H1 (cell line): ENCODE measurements around the gene RPS6KA2. TPM values are rescaled to one million over a fixed set of nuclear protein-coding genes. Genes with fewer than 3 reads are reported as not detected.

Experiments used
- CTCF ChIA-PET: fragments of 300-600 bp; sonication (Branson Sonifier 250); formaldehyde crosslinking; loops from one replicate; lab custom pipeline; 2021; ENCODE audit not compliant: partially characterized antibody; lab: Charles Lee
- POLR2A ChIA-PET: fragments of 300-600 bp; sonication (Branson Sonifier 250); formaldehyde crosslinking; loops from one replicate; lab custom pipeline; 2021; ENCODE audit warnings: inconsistent platforms; ENCODE audit not compliant: partially characterized antibody; lab: Charles Lee
- DNase-seq, 2 experiments: peaks; one replicate each; pipeline versions ENCODE4 v3.0.0 to v3.0.0-alpha.2; 2010 to 2022; ENCODE audit warnings: low spot score in 2 of 2, low read depth in 1 of 2, mixed read lengths in 1 of 2
- FAIRE-seq: peaks from 2 replicates; lab custom pipeline; 2011; peaks lifted over from hg19 to GRCh38; lab: Jason Lieb, UNC
- H2AFZ ChIP-seq: 2 replicates; pipeline ENCODE4 v1.8.1; 2012; ENCODE audit warnings: low read length, inconsistent platforms
- H2AK5ac ChIP-seq: 2 replicates; pipeline ENCODE4 v1.6.1; 2013; ENCODE audit warnings: low read depth, low read length
- H2BK120ac ChIP-seq: replicated peaks from 2 replicates; pipeline ENCODE3; 2013; ENCODE audit warnings: low read depth, low read length, inconsistent platforms
- H2BK12ac ChIP-seq: 2 replicates; pipeline ENCODE4 v1.6.1; 2013; ENCODE audit warnings: low read depth, low read length
- H2BK15ac ChIP-seq: 2 replicates; pipeline ENCODE4 v1.6.1; 2013; ENCODE audit warnings: low read length
- H2BK20ac ChIP-seq: 2 replicates; pipeline ENCODE4 v1.6.1; 2013; ENCODE audit warnings: low read length
- H2BK5ac ChIP-seq: 2 replicates; pipeline ENCODE4 v1.6.1; 2013; ENCODE audit warnings: low read depth, low read length
- H3K14ac ChIP-seq: 2 replicates; pipeline ENCODE4 v1.6.1; 2013; ENCODE audit warnings: inconsistent platforms; ENCODE audit not compliant: insufficient read length
- H3K18ac ChIP-seq: 2 replicates; pipeline ENCODE4 v1.6.1; 2013; ENCODE audit warnings: low read length; ENCODE audit errors: extremely low read depth
- H3K23ac ChIP-seq: 2 replicates; pipeline ENCODE4 v1.6.1; 2013; ENCODE audit warnings: inconsistent platforms; ENCODE audit not compliant: insufficient read length
- H3K23me2 ChIP-seq: 2 replicates; pipeline ENCODE4 v1.6.1; 2013; ENCODE audit warnings: low read depth, low read length
- H3K27ac ChIP-seq: 2 replicates; pipeline ENCODE4 v1.6.1; 2011; ENCODE audit warnings: low read depth, low read length, inconsistent platforms
- H3K27me3 ChIP-seq, 4 experiments: replicated peaks in 1 of 4; 1 replicate in 1 of 4; 2 replicates in 3 of 4; pipeline versions ENCODE4 v1.6.1 to v1.8.1; 2011 to 2013; ENCODE audit warnings: low read length in 3 of 4, mild to moderate bottlenecking in 3 of 4, inconsistent platforms in 2 of 4, mixed read lengths in 2 of 4, moderate library complexity in 1 of 4; ENCODE audit not compliant: control insufficient read depth in 3 of 4, insufficient read depth in 3 of 4; ENCODE audit errors: extremely low read depth in 1 of 4
- H3K36me3 ChIP-seq, 4 experiments: 2 replicates each; pipeline versions ENCODE4 v1.6.1 to v1.8.1; 2011 to 2013; ENCODE audit warnings: mild to moderate bottlenecking in 4 of 4, low read length in 3 of 4, moderate library complexity in 2 of 4, control low read depth in 1 of 4, inconsistent platforms in 1 of 4; ENCODE audit not compliant: insufficient read depth in 4 of 4, control insufficient read depth in 2 of 4
- H3K4ac ChIP-seq: replicated peaks from 2 replicates; pipeline ENCODE3; 2013; ENCODE audit warnings: low read length, low read depth, mixed read lengths, inconsistent platforms; ENCODE audit not compliant: insufficient read length
- H3K4me1 ChIP-seq, 4 experiments: replicated peaks in 1 of 4; 1 replicate in 1 of 4; 2 replicates in 3 of 4; pipeline versions ENCODE4 v1.6.1 to v1.8.1; 2011 to 2013; ENCODE audit warnings: low read length in 3 of 4, inconsistent platforms in 2 of 4, mixed read lengths in 1 of 4; ENCODE audit not compliant: insufficient read depth in 4 of 4, control insufficient read depth in 3 of 4
- H3K4me2 ChIP-seq, 2 experiments: 2 replicates each; pipeline versions ENCODE4 v1.6.1 to v1.8.1; 2011 to 2013; ENCODE audit warnings: low read depth in 2 of 2, low read length in 2 of 2, control low read depth in 1 of 2, inconsistent platforms in 1 of 2, mild to moderate bottlenecking in 1 of 2; ENCODE audit not compliant: insufficient read depth in 1 of 2
- H3K4me3 ChIP-seq, 4 experiments: fragments of 200-600, 300-600 bp in 1 of 4; sonication (generic), shearing (Covaris generic), sonication (Bioruptor Twin) in 1 of 4; 2 replicates each; pipeline versions ENCODE4 v1.5.1 to v1.8.1; 2011 to 2016; ENCODE audit warnings: low read length in 4 of 4, low read depth in 3 of 4, control low read depth in 2 of 4, inconsistent platforms in 2 of 4, mild to moderate bottlenecking in 2 of 4, mixed read lengths in 1 of 4, moderate library complexity in 1 of 4; ENCODE audit not compliant: insufficient read depth in 2 of 4; ENCODE audit errors: extremely low read depth in 1 of 4
- H3K56ac ChIP-seq: replicated peaks from 2 replicates; pipeline ENCODE3; 2013; ENCODE audit warnings: low read depth, mild to moderate bottlenecking, mixed read lengths, low read length, inconsistent platforms; ENCODE audit not compliant: insufficient read length
- H3K79me1 ChIP-seq: 2 replicates; pipeline ENCODE4 v1.6.1; 2013; ENCODE audit warnings: low read depth, low read length, control low read depth
- H3K79me2 ChIP-seq, 2 experiments: 2 replicates each; pipeline versions ENCODE4 v1.6.1 to v1.8.1; 2012 to 2013; ENCODE audit warnings: low read length in 2 of 2, mild to moderate bottlenecking in 2 of 2, inconsistent platforms in 1 of 2; ENCODE audit not compliant: insufficient read depth in 2 of 2, control insufficient read depth in 1 of 2
- H3K9ac ChIP-seq, 4 experiments: replicated peaks in 1 of 4; 1 replicate in 1 of 4; 2 replicates in 3 of 4; pipeline versions ENCODE4 v1.6.1 to v1.8.1; 2011 to 2013; ENCODE audit warnings: low read depth in 3 of 4, low read length in 3 of 4, control low read depth in 2 of 4, mild to moderate bottlenecking in 2 of 4, moderate library complexity in 2 of 4, inconsistent platforms in 1 of 4; ENCODE audit errors: extremely low read depth in 1 of 4
- H3K9me3 ChIP-seq, 2 experiments: 2 replicates each; pipeline versions ENCODE4 v1.6.1 to v1.8.1; 2012 to 2013; ENCODE audit warnings: mild to moderate bottlenecking in 2 of 2, moderate library complexity in 2 of 2, control low read depth in 1 of 2, inconsistent platforms in 1 of 2, low read depth in 1 of 2, low read length in 1 of 2, mixed read lengths in 1 of 2; ENCODE audit not compliant: insufficient read depth in 2 of 2
- H4K20me1 ChIP-seq, 2 experiments: replicated peaks in 1 of 2; 2 replicates each; pipeline versions ENCODE3 to v1.8.1; 2011 to 2013; ENCODE audit warnings: inconsistent platforms in 2 of 2, low read length in 2 of 2, mild to moderate bottlenecking in 1 of 2; ENCODE audit not compliant: insufficient read depth in 2 of 2, control insufficient read depth in 1 of 2
- H4K5ac ChIP-seq: 2 replicates; pipeline ENCODE4 v1.6.1; 2013; ENCODE audit warnings: low read length, low read depth, mixed read lengths, inconsistent platforms; ENCODE audit not compliant: insufficient read length
- H4K8ac ChIP-seq: 2 replicates; pipeline ENCODE4 v1.8.0; 2013; ENCODE audit warnings: mild to moderate bottlenecking, moderate library complexity, low read length, inconsistent platforms; ENCODE audit not compliant: insufficient read depth; ENCODE audit errors: extremely low read depth
- H4K91ac ChIP-seq: replicated peaks from 2 replicates; pipeline ENCODE3; 2013; ENCODE audit warnings: low read length, mixed read lengths, inconsistent platforms; ENCODE audit not compliant: insufficient read length
- ASH2L ChIP-seq: fragments of 200-600, 300-600 bp; sonication (generic); IDR thresholded peaks from one replicate; pipeline ENCODE4 v1.7.1; 2017; ENCODE audit warnings: low read length
- BRCA1 ChIP-seq: IDR thresholded peaks from 2 replicates; pipeline ENCODE4 v1.6.1; 2012; ENCODE audit warnings: low read depth, low read length, improper control_type of control experiment
- POLR2A ChIP-seq, 2 experiments: IDR thresholded peaks; 1 replicate in 1 of 2; 2 replicates in 1 of 2; pipeline ENCODE4 v1.6.1; 2011; ENCODE audit warnings: low read depth in 2 of 2, low read length in 2 of 2, mild to moderate bottlenecking in 2 of 2; ENCODE audit errors: control extremely low read depth in 1 of 2
- SAP30 ChIP-seq: fragments of 300-600 bp; sonication (generic); IDR thresholded peaks from 2 replicates; pipeline ENCODE4 v1.7.1; 2012; ENCODE audit warnings: low read length, moderate library complexity, mild to moderate bottlenecking, inconsistent platforms; ENCODE audit not compliant: insufficient read depth, insufficient replicate concordance
- TBP ChIP-seq: IDR thresholded peaks from 2 replicates; pipeline ENCODE4 v1.6.1; 2011; ENCODE audit warnings: low read depth, low read length, improper control_type of control experiment
- YY1 ChIP-seq: IDR thresholded peaks from 2 replicates; pipeline ENCODE4 v1.6.1; 2011; ENCODE audit warnings: low read depth, mild to moderate bottlenecking, low read length
- WGBS, 2 experiments: shearing (Covaris generic) in 1 of 2; methylation state at CpG; one replicate each; pipeline versions ENCODE4 v1.1.6 to v1.1.7; 2013 to 2015; ENCODE audit warnings: low lambda C conversion rate in 2 of 2, mixed read lengths in 2 of 2, inconsistent platforms in 1 of 2, low coverage in 1 of 2, missing lambda C conversion rate in 1 of 2; ENCODE audit not compliant: insufficient replicate concordance in 2 of 2, insufficient coverage in 1 of 2, insufficient read length in 1 of 2; ENCODE audit errors: extremely low coverage in 1 of 2, missing lambda C conversion rate in 1 of 2; 5-methylcytosine and 5-hydroxymethylcytosine counted together
- polyA plus RNA-seq, 7 experiments: library from polyadenylated mRNA; depleted of rRNA in 3 of 7; stranded (reverse) in 5 of 7; unstranded in 2 of 7; fragments of >200 nt in 5 of 7; fragments of 200-250 nt in 2 of 7; gene quantifications; 1 replicate in 5 of 7; 2 replicates in 1 of 7; 4 replicates in 1 of 7; pipeline versions ENCODE4 v1.2.1 to v1.2.3, GENCODE V29; 2011 to 2013; ENCODE audit warnings: missing spikeins in 2 of 7, mixed read lengths in 2 of 7
- total RNA-seq: library from RNA; stranded (reverse); fragmentation: NEBNext Ultra II Directional; extraction: Animal tissue kit (Norgen Biotek cat#: 25700); gene quantifications from 2 replicates; pipeline ENCODE4 v1.2.1, GENCODE V29; 2021

The RPS6KA2 gene
- total and polyA plus RNA-seq, 2 of the 8 experiments (the other 6 are each of a cell fraction or from before 2014, with no cell fraction given): 8.8 to 25.7 TPM

- POLR2A ChIA-PET: interaction anchor here (0.7 kb wide), 1 partner anchor 123 kb away, joined by 3 read pairs; no protein-coding TSS in a partner anchor
- peaks cover 5% of the 10 kb centered on the region for H3K23me2 ChIP-seq
- TF ChIP-seq SAP30 (no peak), POLR2A (IDR thresholded peaks at IDR 0.05; ENCODE audit: control extremely low read depth in 1 of 2, low read depth in 2 of 2, low read length in 2 of 2) (no peak), ASH2L (peak; percentile 35), BRCA1 (no peak), YY1 (no peak), TBP (no peak)
- H3K4ac ChIP-seq: no peak overlapping the region
- H2BK15ac ChIP-seq: no peak overlapping the region
- H3K23ac ChIP-seq: no peak overlapping the region
- H3K27me3 ChIP-seq: no peaks in the 10 kb centered on the region; a peak in 1 of 7 replicates
- H3K36me3 ChIP-seq: peaks cover 0 to 6% (median 1%) of the 10 kb centered on the region in 4 experiments; a peak in 1 of 8 replicates
- FAIRE-seq (no peak), DNase-seq (no peak)
- WGBS, 2 experiments: 88% methylated on average over 9 of the region's 9 CpGs; no CpG with 5 or more reads in 1 of the 2 experiments
- no peaks in the 10 kb centered on the region for H3K4me1 ChIP-seq
- H2BK5ac ChIP-seq: no peak overlapping the region
- H3K4me2 ChIP-seq: no peak overlapping the region
- no peak overlapping the region for H2AK5ac ChIP-seq
- no peak overlapping the region for H2BK120ac ChIP-seq
- no peak overlapping the region for H3K27ac ChIP-seq
- no peak overlapping the region for H3K18ac ChIP-seq
- H3K14ac ChIP-seq: no peak overlapping the region
- H3K4me3 ChIP-seq: no peak overlapping the region
- H4K20me1 ChIP-seq: peaks cover 2 to 10% of the 10 kb centered on the region in 2 experiments
- H4K8ac ChIP-seq: no peak overlapping the region
- no peaks in the 10 kb centered on the region for H3K79me2 ChIP-seq
- H2BK20ac ChIP-seq: no peak overlapping the region
- no peak overlapping the region for H4K91ac ChIP-seq
- H2AFZ ChIP-seq: no peak overlapping the region
- no peak overlapping the region for H3K9ac ChIP-seq
- no peaks in the 10 kb centered on the region for H3K79me1 ChIP-seq
- H3K56ac ChIP-seq: no peak overlapping the region
- no peaks in the 10 kb centered on the region for H3K9me3 ChIP-seq
- CTCF ChIA-PET: interaction anchor here (0.9 to 1.6 kb wide), 4 partner anchors 9 to 249 kb away, joined by 3 to 5 read pairs (median 4); no protein-coding TSS in a partner anchor
- no peak overlapping the region for H4K5ac ChIP-seq
- no peak overlapping the region for H2BK12ac ChIP-seq
Observed at GRCh38 chr6:166466178-166467122, 160.6 kb downstream of the RPS6KA2 start.
